GM12891 (cell line): ENCODE data around the gene ANKZF1.
"Not testable (repeated sequence)": the region's sequence is repeated elsewhere in the genome, so short reads cannot be mapped to it uniquely, and the experiment has no call there.

Experiments used
- DNase-seq: peaks from one replicate; pipeline ENCODE4 v3.0.0; 2011; ENCODE audit warnings: low spot score; ENCODE audit not compliant: insufficient read length
- FAIRE-seq: peaks from 2 replicates; lab custom pipeline; 2011; peaks lifted over from hg19 to GRCh38; lab: Jason Lieb, UNC
- PAX5 ChIP-seq: IDR thresholded peaks from 2 replicates; pipeline ENCODE4 v1.6.1; 2011; ENCODE audit warnings: low read length, moderate library complexity, mild to moderate bottlenecking; ENCODE audit not compliant: insufficient read depth, severe bottlenecking
- POLR2A ChIP-seq: IDR thresholded peaks from 2 replicates; pipeline ENCODE4 v1.6.1; 2011; ENCODE audit warnings: low read depth, low read length, control low read depth
- POLR2AphosphoS5 ChIP-seq: IDR thresholded peaks from 2 replicates; pipeline ENCODE4 v1.6.1; 2011; ENCODE audit warnings: low read depth, low read length, control low read depth
- POU2F2 ChIP-seq: IDR thresholded peaks from 2 replicates; pipeline ENCODE4 v1.6.1; 2011; ENCODE audit warnings: low read depth, mild to moderate bottlenecking, control low read depth, low read length, moderate library complexity
- SPI1 ChIP-seq: IDR thresholded peaks from 2 replicates; pipeline ENCODE4 v1.6.1; 2011; ENCODE audit warnings: low read depth, low read length, control low read depth
- TAF1 ChIP-seq: IDR thresholded peaks from 2 replicates; pipeline ENCODE4 v1.6.1; 2011; ENCODE audit warnings: low read depth, low read length, control low read depth

ANKZF1 gene

GRCh38 chr2:219253753-219254589, 24.4 kb downstream of the ANKZF1 start, which contains the start of gene TUBA4A:
TSS of gene TUBA4A (minus strand) at chr2:219253918. CDS start at chr2:219253858, 60 bp downstream.
- peak; percentile 86 for TF ChIP-seq POU2F2
- TF ChIP-seq SPI1: no peak
- peak; percentile 97 for TF ChIP-seq POLR2AphosphoS5
- peak; percentile 84 for TF ChIP-seq TAF1
- TF ChIP-seq PAX5: no peak
- peak; percentile 99 for TF ChIP-seq POLR2A
- FAIRE-seq (peak; percentile 97), DNase-seq (peak; percentile 99)

DNA sequence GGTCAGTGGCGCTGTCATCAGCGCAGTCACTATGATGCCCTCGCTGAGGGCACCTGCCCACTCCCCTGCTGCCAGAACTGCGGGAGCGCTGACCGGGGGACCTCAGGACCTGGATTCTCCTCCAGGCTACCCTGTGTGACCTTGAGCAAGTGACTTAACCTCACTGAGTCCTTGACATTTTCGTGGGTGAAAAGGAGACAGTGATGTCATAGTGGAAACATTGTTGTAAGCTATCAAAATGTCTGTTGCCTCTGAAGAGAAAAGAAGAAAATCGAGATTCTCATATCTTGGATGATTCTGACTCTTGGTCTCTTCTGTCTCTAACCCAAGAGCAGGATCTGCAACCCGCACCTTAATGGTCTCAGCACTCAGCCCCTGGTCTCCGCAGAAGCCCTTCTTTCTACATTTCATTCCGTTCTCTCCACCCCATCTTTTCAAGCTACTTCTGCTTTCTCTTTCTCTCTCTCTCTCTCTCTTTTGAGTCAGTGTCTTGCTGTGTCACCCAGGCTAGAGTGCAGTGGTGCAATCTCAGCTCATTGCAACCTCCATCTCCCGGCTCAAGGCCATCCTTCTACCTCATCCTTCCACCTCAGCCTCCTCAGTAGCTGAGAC, 25.1 kb downstream of the ANKZF1 start:
- 0 out of 2 replicates have a peak, but pooled peaks have one; percentile 37 for TF ChIP-seq SPI1
- TF ChIP-seq POLR2A: no peak
- DNase-seq: no peak
- FAIRE-seq: peak; percentile 79

DNA sequence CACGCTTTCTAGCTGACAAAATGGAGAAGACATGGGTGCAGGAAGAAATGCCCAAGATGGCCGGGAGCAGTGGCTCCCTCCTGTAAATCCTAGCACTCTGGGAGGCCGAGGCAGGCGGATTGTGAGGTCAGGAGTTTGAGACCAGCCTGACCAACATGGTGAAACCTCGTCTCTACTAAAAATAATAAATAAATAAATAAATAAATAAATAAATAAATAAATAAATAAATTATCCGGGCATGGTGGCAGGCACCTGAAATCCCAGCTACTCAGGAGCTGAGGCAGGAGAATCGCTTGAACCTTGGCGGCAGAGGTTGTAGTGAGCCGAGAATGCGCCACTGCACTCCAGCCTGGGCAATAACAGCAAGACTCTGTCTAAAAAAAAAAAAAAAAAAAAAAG, 29.3 kb downstream of the ANKZF1 start:
- not testable (repeated sequence) for DNase-seq, FAIRE-seq

DNA sequence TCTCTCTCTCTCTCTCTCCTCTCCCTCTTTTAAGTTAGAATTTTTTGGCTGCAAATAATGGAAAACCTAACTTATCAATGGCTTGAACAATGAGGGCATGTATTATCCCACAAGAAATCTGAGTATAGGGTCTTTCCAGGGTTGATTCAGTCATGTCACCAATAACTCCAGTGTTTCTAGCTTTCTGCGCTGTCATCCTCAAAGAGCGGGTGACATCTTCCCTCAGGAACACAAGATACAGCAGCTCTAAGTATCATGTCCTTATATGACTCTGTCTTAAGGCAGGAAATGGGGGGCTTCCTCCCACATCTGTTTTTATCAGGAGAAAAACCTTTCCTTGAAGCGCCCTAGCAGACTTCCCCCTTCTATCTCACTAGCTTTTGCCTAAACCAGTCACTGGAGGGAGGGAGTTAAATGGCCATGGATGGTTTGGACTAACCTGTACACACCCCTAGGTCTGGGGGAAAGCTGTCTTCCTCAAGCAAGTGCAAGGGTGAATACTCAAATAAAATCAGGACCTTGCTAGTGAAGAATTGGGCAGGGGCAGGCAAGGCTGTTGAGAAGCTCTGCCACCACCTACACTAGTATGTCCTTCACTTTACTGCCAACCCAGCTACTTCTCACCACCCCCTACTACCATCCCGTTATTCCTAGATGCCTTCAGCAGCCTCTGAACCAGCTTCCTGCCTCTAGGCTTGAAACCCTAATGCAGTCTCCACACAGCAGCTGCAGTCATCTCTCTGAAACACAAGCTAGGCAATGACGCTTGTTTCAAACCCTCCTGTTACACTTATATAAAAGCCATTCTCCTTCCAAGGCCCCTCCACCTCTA, 31.6 kb downstream of the ANKZF1 start:
- TF ChIP-seq POU2F2 (no peak), PAX5 (no peak), SPI1 (no peak), POLR2AphosphoS5 (no peak), TAF1 (no peak), POLR2A (no peak)
- FAIRE-seq: no peak

DNA sequence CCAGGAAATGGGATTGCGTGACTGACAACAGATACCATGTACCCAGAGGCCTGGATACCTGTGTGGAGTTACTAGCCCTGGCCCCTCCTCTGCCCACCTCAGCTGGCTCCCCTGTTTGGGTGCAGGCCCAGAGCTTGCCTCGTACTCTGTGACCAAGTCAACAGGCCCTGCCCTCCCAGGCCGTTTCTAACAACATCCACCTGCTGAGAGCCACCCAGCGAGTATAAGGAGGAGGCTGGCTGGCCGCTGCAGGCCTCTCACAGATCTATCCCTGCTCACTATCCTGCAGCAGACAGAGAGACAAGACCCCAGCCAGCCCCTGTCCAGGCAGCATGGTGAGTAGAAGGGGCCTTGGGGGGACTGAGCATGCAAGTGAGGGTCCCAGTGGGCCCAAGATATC, 36.6 kb downstream of the ANKZF1 start:
- FAIRE-seq (no peak), DNase-seq (no peak)
- no peak for TF ChIP-seq TAF1
- TF ChIP-seq PAX5: no peak
- TF ChIP-seq POLR2AphosphoS5: no peak
- TF ChIP-seq POU2F2: no peak
- no peak for TF ChIP-seq POLR2A
- TF ChIP-seq SPI1: no peak

More for the DNA sequence above, 31.6 kb downstream of the ANKZF1 start:
- DNase-seq: no peak

GRCh38 chr2:219266886-219267285, 37.3 kb downstream of the ANKZF1 start:
- no peak for DNase-seq
- FAIRE-seq: no peak
- TF ChIP-seq POLR2A (no peak), POU2F2 (no peak), PAX5 (no peak), TAF1 (no peak), POLR2AphosphoS5 (no peak), SPI1 (no peak)

DNA sequence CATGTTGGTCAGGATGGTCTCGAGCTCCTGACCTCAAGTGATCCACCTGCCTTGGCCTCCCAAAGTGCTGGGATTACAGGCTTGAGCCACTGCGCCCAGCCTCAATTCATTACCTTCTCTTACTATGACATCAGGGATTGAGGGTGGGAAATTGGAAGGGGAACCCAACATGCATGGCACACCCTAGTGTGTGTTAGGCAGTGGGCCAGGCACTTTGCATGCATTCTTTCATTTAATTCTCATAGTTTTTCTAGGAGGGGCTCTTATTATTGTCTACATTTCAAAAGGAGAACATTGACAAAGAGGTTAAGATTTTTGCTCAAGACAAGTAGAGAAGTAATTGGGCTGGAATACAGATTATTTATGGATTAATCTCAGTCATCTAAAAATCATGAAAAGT, 38.7 kb downstream of the ANKZF1 start:
- TF ChIP-seq PAX5 (no peak), POLR2AphosphoS5 (no peak), SPI1 (no peak), POLR2A (no peak), POU2F2 (no peak), TAF1 (no peak)
- no peak for FAIRE-seq
- no peak for DNase-seq

- FAIRE-seq: no peak
- TF ChIP-seq POLR2A: no peak
- no peak for TF ChIP-seq SPI1
- no peak for TF ChIP-seq POLR2AphosphoS5
- TF ChIP-seq PAX5: no peak
- TF ChIP-seq POU2F2: no peak
- no peak for TF ChIP-seq TAF1
- DNase-seq: no peak
These were observed 39.9 kb downstream of the ANKZF1 start for GRCh38 chr2:219269362-219270054.

DNA sequence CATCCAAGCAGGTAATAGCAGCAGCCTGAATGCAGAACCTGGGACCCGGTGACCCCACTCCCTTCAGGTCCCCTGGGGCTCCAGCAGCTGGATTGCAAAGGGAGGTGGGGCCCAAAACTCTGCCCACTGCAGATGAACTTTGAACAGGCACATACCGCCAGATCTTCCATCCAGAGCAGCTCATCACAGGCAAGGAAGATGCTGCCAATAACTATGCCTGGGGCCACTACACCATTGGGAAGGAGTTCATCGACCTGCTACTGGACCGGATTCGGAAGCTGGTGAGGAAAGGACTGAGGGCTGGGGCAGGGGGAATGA, 40.4 kb downstream of the ANKZF1 start:
- no peak for DNase-seq
- FAIRE-seq: no peak
- TF ChIP-seq TAF1 (no peak), POU2F2 (no peak), PAX5 (no peak), SPI1 (no peak), POLR2A (no peak), POLR2AphosphoS5 (no peak)
